GM12878 (cell line): ENCODE measurements around the gene HMGCLL1. TPM values are rescaled to one million over a fixed set of nuclear protein-coding genes. Genes with fewer than 3 reads are reported as not detected.

Experiments used
- ATAC-seq: fragments of 200-7000 bp; cut with Tn5 transposase; 3 replicates; pipeline ENCODE4 v1.9.1; 2020; ENCODE audit warnings: mild to moderate bottlenecking, moderate library complexity
- BruUV-seq: library from RNA; stranded (reverse); fragments of 400-500 nt; replicated peaks from 2 replicates; lab custom pipeline; 2021; lab: Mats Ljungman, UMichigan
- CTCF ChIA-PET: fragments of 300-600 bp; sonication (Branson Sonifier 250); formaldehyde crosslinking; extraction: SDS; loops from one replicate; lab custom pipeline; 2021; ENCODE audit warnings: inconsistent platforms; lab: Yijun Ruan, JAX
- POLR2A ChIA-PET: fragments of 350-600 bp; formaldehyde crosslinking; extraction: SDS; loops from one replicate; lab custom pipeline; 2021; ENCODE audit warnings: inconsistent platforms; lab: Charles Lee
- RAD21 ChIA-PET: fragments of 300-600 bp; sonication (Branson Sonifier 250); formaldehyde crosslinking; loops from one replicate; lab custom pipeline; 2023; ENCODE audit warnings: antibody characterized with exemption; ENCODE audit not compliant: unreplicated experiment; lab: Charles Lee
- SMC1A ChIA-PET: fragments of 300-600 bp; sonication (Branson Sonifier 250); formaldehyde crosslinking; loops from one replicate; lab custom pipeline; 2023; ENCODE audit not compliant: unreplicated experiment, uncharacterized antibody; lab: Charles Lee
- DNase-seq: peaks from one replicate; pipeline ENCODE4 v3.0.0-alpha.2; 2011; ENCODE audit warnings: low read depth, low spot score
- FAIRE-seq: peaks from 3 replicates; lab custom pipeline; 2011; peaks lifted over from hg19 to GRCh38; lab: Jason Lieb, UNC
- H2AFZ ChIP-seq: 2 replicates; pipeline ENCODE4 v1.6.0; 2011; ENCODE audit warnings: low read depth, low read length, control low read depth; ENCODE audit not compliant: control insufficient read depth
- H3K27ac ChIP-seq: 2 replicates; pipeline ENCODE4 v1.5.1; 2011; ENCODE audit warnings: control low read depth; ENCODE audit not compliant: control insufficient read depth, insufficient read depth
- H3K27me3 ChIP-seq, 2 experiments: replicated peaks in 1 of 2; 2 replicates each; pipeline versions ENCODE4 v1.6.0 to v1.6.1; 2011; ENCODE audit warnings: low read length in 1 of 2; ENCODE audit not compliant: control insufficient read depth in 2 of 2, insufficient read depth in 2 of 2
- H3K36me3 ChIP-seq, 2 experiments: 2 replicates each; pipeline ENCODE4 v1.5.1; 2011; ENCODE audit warnings: low read length in 1 of 2; ENCODE audit not compliant: control insufficient read depth in 2 of 2, insufficient read depth in 2 of 2
- H3K4me1 ChIP-seq: 2 replicates; pipeline ENCODE4 v1.6.1; 2011; ENCODE audit warnings: mild to moderate bottlenecking, low read length, moderate library complexity, mixed read lengths; ENCODE audit not compliant: control insufficient read depth, insufficient read depth
- H3K4me2 ChIP-seq: 2 replicates; pipeline ENCODE4 v1.6.0; 2011; ENCODE audit warnings: control low read depth; ENCODE audit not compliant: control insufficient read depth, insufficient read depth
- H3K4me3 ChIP-seq: fragments of 200-600 bp; sonication (generic); 2 replicates; pipeline ENCODE4 v1.5.1; 2016
- H3K79me2 ChIP-seq: 2 replicates; pipeline ENCODE4 v1.6.0; 2011; ENCODE audit warnings: low read length; ENCODE audit not compliant: control insufficient read depth, insufficient read depth
- H3K9ac ChIP-seq: 2 replicates; pipeline ENCODE4 v1.8.0; 2011; ENCODE audit warnings: low read length, control low read depth, mixed read lengths; ENCODE audit not compliant: control insufficient read depth, insufficient read depth
- H3K9me3 ChIP-seq: replicated peaks from 3 replicates; pipeline ENCODE4 v1.5.1; 2011; ENCODE audit warnings: mild to moderate bottlenecking, low read length; ENCODE audit not compliant: control insufficient read depth, insufficient read depth
- H4K20me1 ChIP-seq: 2 replicates; pipeline ENCODE4 v1.6.0; 2011; ENCODE audit not compliant: control insufficient read depth, insufficient read depth
- NBN ChIP-seq: fragments of 450-650 bp; IDR thresholded peaks from 2 replicates; pipeline ENCODE4 v1.6.1; 2016
- NR2C2 ChIP-seq: IDR thresholded peaks from 2 replicates; pipeline ENCODE4 v1.6.1; 2011; ENCODE audit warnings: borderline replicate concordance, low read depth; ENCODE audit not compliant: control insufficient read depth, insufficient read length
- RAD51 ChIP-seq: fragments of 450-650 bp; IDR thresholded peaks from 2 replicates; pipeline ENCODE4 v1.6.1; 2016; ENCODE audit warnings: moderate library complexity, mild to moderate bottlenecking, inconsistent platforms
- SREBF2 ChIP-seq: IDR thresholded peaks from 2 replicates; pipeline ENCODE4 v1.6.1; 2012; ENCODE audit warnings: mild to moderate bottlenecking, low read length
- SRF ChIP-seq, 2 experiments: IDR thresholded peaks; 2 replicates each; pipeline ENCODE4 v1.6.1; 2011; ENCODE audit warnings: low read depth in 2 of 2, low read length in 2 of 2, mild to moderate bottlenecking in 1 of 2, moderate library complexity in 1 of 2
- STAT3 ChIP-seq: IDR thresholded peaks from 2 replicates; pipeline ENCODE4 v1.6.1; 2011; ENCODE audit warnings: low read depth, low read length, improper control_type of control experiment
- WGBS: methylation state at CpG from one replicate; pipeline ENCODE4 v1.1.6; 2016; ENCODE audit warnings: low lambda C conversion rate; ENCODE audit not compliant: insufficient replicate concordance, insufficient coverage; ENCODE audit errors: missing lambda C conversion rate; 5-methylcytosine and 5-hydroxymethylcytosine counted together
- in situ Hi-C: fragments of 300-500 bp; cut with MboI; formaldehyde crosslinking; loops from 9 replicates; pipeline ENCODE4 v1.14.3; 2018; ENCODE audit warnings: mixed read lengths
- intact Hi-C: fragments of 100-400 bp; cut with micrococcal nuclease; formaldehyde crosslinking; loops from one replicate; pipeline ENCODE4 v1.14.2; 2022; ENCODE audit not compliant: unreplicated experiment
- polyA plus RNA-seq, 11 experiments: library from polyadenylated mRNA; depleted of rRNA in 4 of 11; unstranded in 6 of 11; stranded (reverse) in 5 of 11; fragments of >200 nt; fragmentation: Nextera tagmentation in 4 of 11; fragmentation: Illumina TruSeq in 1 of 11; extraction: Ambion mirVana in 4 of 11; extraction: Trizol in 1 of 11; gene quantifications; 1 replicate in 1 of 11; 2 replicates in 10 of 11; pipeline versions ENCODE4 v1.2.1 to v1.2.3, GENCODE V29; 2011 to 2016; ENCODE audit warnings: inconsistent platforms in 2 of 11, missing spikeins in 2 of 11, low read depth in 1 of 11
- total RNA-seq, 4 experiments: library from RNA; depleted of rRNA in 3 of 4; stranded (reverse); fragments of >200 nt in 3 of 4; fragmentation: Illumina TruSeq in 1 of 4; extraction: Trizol in 1 of 4; gene quantifications; 2 replicates each; pipeline versions ENCODE4 v1.2.1 to v1.2.3, GENCODE V29; 2013 to 2021
- TF ChIP-seq, protein P1 (sequence below): fragments of 150-350 bp; IDR thresholded peaks from 2 replicates; pipeline ENCODE4 v1.6.1; 2014; ENCODE audit warnings: mild to moderate bottlenecking, low read depth, low read length
- TF ChIP-seq, protein P2 (sequence below): IDR thresholded peaks from 2 replicates; pipeline ENCODE4 v1.6.1; 2011; ENCODE audit warnings: mild to moderate bottlenecking, low read depth, low read length, moderate library complexity; ENCODE audit not compliant: insufficient replicate concordance

Gene HMGCLL1
- total and polyA plus RNA-seq, 10 of the 15 experiments (the other 5 are each of a cell fraction or from before 2014, with no cell fraction given): not detected

GRCh38 chr6:55566036-55566710 lies 12.8 kb downstream of the HMGCLL1 start:
- no peaks in the 10 kb centered on the region for H3K79me2 ChIP-seq
- ATAC-seq (no peak), FAIRE-seq (no peak)
- POLR2A ChIA-PET: no interaction called here
- H4K20me1 ChIP-seq: no peaks in the 10 kb centered on the region
- no peak overlapping the region for H3K4me2 ChIP-seq
- no peak for TF ChIP-seq NR2C2
- TF ChIP-seq, protein P1, sequence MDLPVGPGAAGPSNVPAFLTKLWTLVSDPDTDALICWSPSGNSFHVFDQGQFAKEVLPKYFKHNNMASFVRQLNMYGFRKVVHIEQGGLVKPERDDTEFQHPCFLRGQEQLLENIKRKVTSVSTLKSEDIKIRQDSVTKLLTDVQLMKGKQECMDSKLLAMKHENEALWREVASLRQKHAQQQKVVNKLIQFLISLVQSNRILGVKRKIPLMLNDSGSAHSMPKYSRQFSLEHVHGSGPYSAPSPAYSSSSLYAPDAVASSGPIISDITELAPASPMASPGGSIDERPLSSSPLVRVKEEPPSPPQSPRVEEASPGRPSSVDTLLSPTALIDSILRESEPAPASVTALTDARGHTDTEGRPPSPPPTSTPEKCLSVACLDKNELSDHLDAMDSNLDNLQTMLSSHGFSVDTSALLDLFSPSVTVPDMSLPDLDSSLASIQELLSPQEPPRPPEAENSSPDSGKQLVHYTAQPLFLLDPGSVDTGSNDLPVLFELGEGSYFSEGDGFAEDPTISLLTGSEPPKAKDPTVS: no peak
- TF ChIP-seq, protein P2, sequence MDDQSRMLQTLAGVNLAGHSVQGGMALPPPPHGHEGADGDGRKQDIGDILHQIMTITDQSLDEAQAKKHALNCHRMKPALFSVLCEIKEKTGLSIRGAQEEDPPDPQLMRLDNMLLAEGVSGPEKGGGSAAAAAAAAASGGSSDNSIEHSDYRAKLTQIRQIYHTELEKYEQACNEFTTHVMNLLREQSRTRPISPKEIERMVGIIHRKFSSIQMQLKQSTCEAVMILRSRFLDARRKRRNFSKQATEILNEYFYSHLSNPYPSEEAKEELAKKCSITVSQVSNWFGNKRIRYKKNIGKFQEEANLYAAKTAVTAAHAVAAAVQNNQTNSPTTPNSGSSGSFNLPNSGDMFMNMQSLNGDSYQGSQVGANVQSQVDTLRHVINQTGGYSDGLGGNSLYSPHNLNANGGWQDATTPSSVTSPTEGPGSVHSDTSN: no peak
- no peak for TF ChIP-seq RAD51
- TF ChIP-seq NBN: no peak
- no peak for TF ChIP-seq STAT3
- TF ChIP-seq SREBF2: no peak
- TF ChIP-seq SRF (IDR thresholded peaks at IDR 0.05; ENCODE audit: low read depth in 2 of 2, low read length in 2 of 2): no peak
- TF ChIP-seq, all 136 proteins: peak for 0
- Histone ChIP-seq H3K9ac (no peak overlapping the region), H3K9me3 (no peaks in the 10 kb centered on the region), H3K4me1 (no peaks in the 10 kb centered on the region), H3K36me3 (no peaks in the 10 kb centered on the region), H3K4me3 (no peak overlapping the region), H3K27me3 (no peaks in the 10 kb centered on the region), H3K27ac (no peak overlapping the region), H2AFZ (no peak overlapping the region)
- intact Hi-C loops: no loop called here
- RAD21 ChIA-PET: no interaction called here
- in situ Hi-C loops: no loop called here
- CTCF ChIA-PET: no interaction called here
- SMC1A ChIA-PET: no interaction called here
- no TSS peak for BruUV-seq
- DNase-seq: no peak
- 0% methylated on average over 4 of the region's 4 CpGs for WGBS
